Muscle of leg (tissue), 11 donors: Measurements from ENCODE around the gene C2CD4C. TPM values are rescaled to one million over a fixed set of nuclear protein-coding genes. Genes with fewer than 3 reads are reported as not detected.
"Not testable (repeated sequence)": the region's sequence is repeated elsewhere in the genome, so short reads cannot be mapped to it uniquely, and the experiment has no call there.

Source experiments
- DNase-seq: peaks from one replicate; pipeline ENCODE4 v3.0.0; 2013
- H3K27ac ChIP-seq: one replicate; pipeline ENCODE4 v1.5.1; 2013; ENCODE audit warnings: mild to moderate bottlenecking, low read length, control low read depth
- H3K27me3 ChIP-seq: one replicate; pipeline ENCODE4 v1.6.1; 2013; ENCODE audit warnings: low read length; ENCODE audit not compliant: control insufficient read depth, insufficient read depth
- H3K36me3 ChIP-seq: one replicate; pipeline ENCODE4 v1.6.1; 2013; ENCODE audit warnings: low read length; ENCODE audit not compliant: control insufficient read depth, insufficient read depth
- H3K4me1 ChIP-seq: one replicate; pipeline ENCODE4 v1.6.1; 2013; ENCODE audit warnings: low read length; ENCODE audit not compliant: control insufficient read depth, insufficient read depth
- H3K4me3 ChIP-seq: one replicate; pipeline ENCODE4 v1.5.1; 2013; ENCODE audit warnings: low read length, control low read depth
- H3K9me3 ChIP-seq: replicated peaks from 2 replicates; pipeline ENCODE4 v1.6.1; 2013; ENCODE audit warnings: low read depth, low read length; ENCODE audit not compliant: control insufficient read depth
- WGBS: methylation state at CpG from one replicate; pipeline ENCODE4 v1.1.5; 2013; ENCODE audit warnings: missing lambda C conversion rate; ENCODE audit not compliant: insufficient coverage; 5-methylcytosine and 5-hydroxymethylcytosine counted together
- polyA plus RNA-seq, 8 donors: library from polyadenylated mRNA; unstranded; fragments of 120-200 nt; gene quantifications; one replicate each; pipeline versions ENCODE4 v1.2.1 to v1.2.3, GENCODE V29; 2013; ENCODE audit warnings: inconsistent platforms in 1 of 8, low replicate concordance in 1 of 8; ENCODE audit not compliant: insufficient read length in 8 of 8, insufficient read depth in 1 of 8
- total RNA-seq: library from RNA; stranded (reverse); fragments of 120-200 nt; gene quantifications from one replicate; pipeline ENCODE4 v1.2.4, GENCODE V29; 2013

Gene C2CD4C
- total and polyA plus RNA-seq, 9 donors = 1.2 to 1.9 (median 1.3) TPM

GRCh38 chr19:427675-428074 lies 18.7 kb upstream of the C2CD4C start:
- not testable (repeated sequence) for H3K27me3 ChIP-seq, H3K4me3 ChIP-seq, DNase-seq, H3K9me3 ChIP-seq, H3K27ac ChIP-seq
- Histone ChIP-seq H3K4me1 (peaks cover 12% of the 10 kb centered on the region), H3K36me3 (peaks cover 33% of the 10 kb centered on the region)
- WGBS = 49% methylated on average over 8 of the region's 19 CpGs

- Histone ChIP-seq H3K27ac (no peak overlapping the region), H3K36me3 (peaks cover 34% of the 10 kb centered on the region), H3K27me3 (no peaks in the 10 kb centered on the region), H3K4me3 (peak overlapping the region; percentile 15), H3K9me3 (no peaks in the 10 kb centered on the region), H3K4me1 (peaks cover 12% of the 10 kb centered on the region)
- DNase-seq = peak; percentile 83
- WGBS = 70% methylated on average over 45 of the region's 51 CpGs
These were observed 17.9 kb upstream of the C2CD4C start for GRCh38 chr19:426725-427445.

GRCh38 chr19:425056-425455 lies 16.1 kb upstream of the C2CD4C start:
- Histone ChIP-seq H3K36me3 (peaks cover 26% of the 10 kb centered on the region), H3K27me3 (no peaks in the 10 kb centered on the region)

GRCh38 chr19:424546-424945 lies 15.6 kb upstream of the C2CD4C start:
- Histone ChIP-seq H3K9me3 (no peaks in the 10 kb centered on the region), H3K36me3 (peaks cover 20% of the 10 kb centered on the region)
- WGBS = 84% methylated on average over 12 of the region's 15 CpGs

More at GRCh38 chr19:425056-425455, 16.1 kb upstream of the C2CD4C start:
- Histone ChIP-seq H3K27ac (no peak overlapping the region), H3K9me3 (no peaks in the 10 kb centered on the region), H3K4me3 (no peak overlapping the region), H3K4me1 (peaks cover 12% of the 10 kb centered on the region)
- 90% methylated on average over 24 of the region's 26 CpGs for WGBS
- DNase-seq = no peak

GRCh38 chr19:423691-424466 lies 14.9 kb upstream of the C2CD4C start:
- no peak for DNase-seq

More at GRCh38 chr19:424546-424945, 15.6 kb upstream of the C2CD4C start:
- Histone ChIP-seq H3K4me3 (no peak overlapping the region), H3K27ac (no peak overlapping the region), H3K4me1 (peaks cover 15% of the 10 kb centered on the region), H3K27me3 (no peaks in the 10 kb centered on the region)
- no peak for DNase-seq

GRCh38 chr19:422917-423226 lies 13.9 kb upstream of the C2CD4C start:
- Histone ChIP-seq H3K4me1 (peaks cover 17% of the 10 kb centered on the region), H3K36me3 (peaks cover 13% of the 10 kb centered on the region)
- WGBS = 81% methylated on average over 6 of the region's 9 CpGs
- not testable (repeated sequence) for H3K27me3 ChIP-seq, DNase-seq, H3K9me3 ChIP-seq, H3K4me3 ChIP-seq, H3K27ac ChIP-seq

More at GRCh38 chr19:423691-424466, 14.9 kb upstream of the C2CD4C start:
- no peaks in the 10 kb centered on the region for H3K27me3 ChIP-seq
- no peak overlapping the region for H3K27ac ChIP-seq
- peaks cover 20% of the 10 kb centered on the region for H3K36me3 ChIP-seq
- WGBS = 78% methylated on average over 21 of the region's 25 CpGs
- H3K4me1 ChIP-seq = peaks cover 20% of the 10 kb centered on the region
- no peak overlapping the region for H3K4me3 ChIP-seq
- no peaks in the 10 kb centered on the region for H3K9me3 ChIP-seq

- WGBS = 88% methylated on average over 40 of the region's 40 CpGs
- no peak overlapping the region for H3K27ac ChIP-seq
- H3K27me3 ChIP-seq = no peaks in the 10 kb centered on the region
- H3K9me3 ChIP-seq = no peaks in the 10 kb centered on the region
- peaks cover 12% of the 10 kb centered on the region for H3K36me3 ChIP-seq
- DNase-seq = no peak
- H3K4me1 ChIP-seq = peaks cover 18% of the 10 kb centered on the region
- no peak overlapping the region for H3K4me3 ChIP-seq
These were observed 13.4 kb upstream of the C2CD4C start for GRCh38 chr19:422213-422916.

- H3K36me3 ChIP-seq = peaks cover 13% of the 10 kb centered on the region
- H3K4me3 ChIP-seq = no peak overlapping the region
- H3K4me1 ChIP-seq = peaks cover 12% of the 10 kb centered on the region
- 64% methylated on average over 25 of the region's 31 CpGs for WGBS
- H3K27ac ChIP-seq = no peak overlapping the region
- H3K9me3 ChIP-seq = no peaks in the 10 kb centered on the region
- H3K27me3 ChIP-seq = no peaks in the 10 kb centered on the region
- no peak for DNase-seq
These were observed 11.0 kb upstream of the C2CD4C start for GRCh38 chr19:419721-420515.

GRCh38 chr19:418761-419671 lies 10.1 kb upstream of the C2CD4C start:
- Histone ChIP-seq H3K4me1 (peaks cover 12% of the 10 kb centered on the region), H3K27ac (no peak overlapping the region), H3K27me3 (no peaks in the 10 kb centered on the region), H3K9me3 (no peaks in the 10 kb centered on the region), H3K4me3 (no peak overlapping the region), H3K36me3 (peaks cover 7% of the 10 kb centered on the region)
- DNase-seq = no peak
- 66% methylated on average over 51 of the region's 51 CpGs for WGBS
